ENCODE measurements around the gene XAB2. TPM values are rescaled to one million over a fixed set of nuclear protein-coding genes. Genes with fewer than 3 reads are reported as not detected.

The XAB2 gene
- total and polyA plus RNA-seq, 10 donors = 31.8 to 52.2 (median 42.7) TPM

GRCh38 chr19:7643031-7643415 is 13.7 kb upstream of the XAB2 start:
- Histone ChIP-seq H3K4me3 (no peak overlapping the region), H3K9me3 (no peaks in the 10 kb centered on the region), H3K27ac (peak overlapping the region in 1 of 8 donors; percentile 37), H3K36me3 (peaks cover 0 to 91% (median 38%) of the 10 kb centered on the region in 6 donors), H3K4me1 (peaks cover 0 to 62% (median 18%) of the 10 kb centered on the region in 6 donors), H3K27me3 (replicated peaks in 1 of 7) (no peaks in the 10 kb centered on the region)
- intact Hi-C loops (cut with DNase I; ENCODE audit: low total_unique reads) = no loop called here
- DNase-seq = no peak
- WGBS, 5 donors = 89 to 96% (median 96%) methylated on average over 8 of the region's 8 CpGs
- TF ChIP-seq CTCF (IDR thresholded peaks at IDR 0.05 in 8 of 11, conservative IDR thresholded peaks at IDR 0.05 in 3 of 11) = no peak
- no peak for TF ChIP-seq POLR2AphosphoS5 (IDR thresholded peaks at IDR 0.05)
- TF ChIP-seq POLR2A (IDR thresholded peaks at IDR 0.05) = no peak

GRCh38 chr19:7642295-7643030 is 13.1 kb upstream of the XAB2 start:
- DNase-seq = no peak
- peak in 1 of 3 donors; percentile 69 for TF ChIP-seq POLR2AphosphoS5 (IDR thresholded peaks at IDR 0.05)
- no peak for TF ChIP-seq CTCF (IDR thresholded peaks at IDR 0.05 in 8 of 11, conservative IDR thresholded peaks at IDR 0.05 in 3 of 11)
- Histone ChIP-seq H3K9me3 (no peaks in the 10 kb centered on the region), H3K27me3 (replicated peaks in 1 of 7) (peaks cover 0 to 2% (median 0%) of the 10 kb centered on the region in 7 donors), H3K4me1 (peaks cover 5 to 67% (median 23%) of the 10 kb centered on the region in 6 donors), H3K27ac (no peak overlapping the region), H3K36me3 (peaks cover 0 to 85% (median 38%) of the 10 kb centered on the region in 6 donors), H3K4me3 (no peak overlapping the region)
- WGBS, 5 donors = 90 to 93% (median 92%) methylated on average over 17 to 27 of the region's 27 CpGs
- intact Hi-C loops (cut with DNase I; ENCODE audit: low total_unique reads) = no loop called here

- intact Hi-C loops (cut with DNase I; ENCODE audit: low total_unique reads) = no loop called here
- H3K4me1 ChIP-seq = peaks cover 6 to 66% (median 30%) of the 10 kb centered on the region in 6 donors
- no peak for DNase-seq
- H3K27ac ChIP-seq = no peak overlapping the region
- H3K27me3 ChIP-seq (replicated peaks in 1 of 7) = peaks cover 0 to 11% (median 0%) of the 10 kb centered on the region in 7 donors
- TF ChIP-seq POLR2AphosphoS5 (IDR thresholded peaks at IDR 0.05) = peak in 1 of 3 donors; percentile 24
- no peak for TF ChIP-seq POLR2A (IDR thresholded peaks at IDR 0.05)
- 88 to 93% (median 91%) methylated on average over 37 to 43 of the region's 43 CpGs for WGBS, 5 donors
- H3K36me3 ChIP-seq = peaks cover 0 to 76% (median 30%) of the 10 kb centered on the region in 6 donors
- H3K9me3 ChIP-seq = no peaks in the 10 kb centered on the region
- H3K4me3 ChIP-seq = no peak overlapping the region
Observed at GRCh38 chr19:7641290-7642276, 12.2 kb upstream of the XAB2 start.

GRCh38 chr19:7640803-7641202 is 11.5 kb upstream of the XAB2 start:
- Histone ChIP-seq H3K4me1 (peaks cover 6 to 67% (median 38%) of the 10 kb centered on the region in 6 donors), H3K27me3 (replicated peaks in 1 of 7) (peaks cover 0 to 14% (median 0%) of the 10 kb centered on the region in 7 donors), H3K36me3 (peaks cover 0 to 69% (median 23%) of the 10 kb centered on the region in 6 donors), H3K4me3 (no peak overlapping the region), H3K27ac (no peak overlapping the region), H3K9me3 (no peaks in the 10 kb centered on the region)
- DNase-seq = no peak
- intact Hi-C loops (cut with DNase I; ENCODE audit: low total_unique reads) = no loop called here
- TF ChIP-seq CTCF (IDR thresholded peaks at IDR 0.05 in 8 of 11, conservative IDR thresholded peaks at IDR 0.05 in 3 of 11) (no peak), POLR2AphosphoS5 (IDR thresholded peaks at IDR 0.05) (peak in 1 of 3 donors; percentile 36)
- 91 to 95% (median 94%) methylated on average over 9 to 11 of the region's 11 CpGs for WGBS, 5 donors
